ENCODE results near the gene SCAMP5. TPM values are rescaled to one million over a fixed set of nuclear protein-coding genes. Genes with fewer than 3 reads are reported as not detected.

SCAMP5 gene
- total RNA-seq, 1 experiment from 2014 or later = 17.9 TPM

DNA sequence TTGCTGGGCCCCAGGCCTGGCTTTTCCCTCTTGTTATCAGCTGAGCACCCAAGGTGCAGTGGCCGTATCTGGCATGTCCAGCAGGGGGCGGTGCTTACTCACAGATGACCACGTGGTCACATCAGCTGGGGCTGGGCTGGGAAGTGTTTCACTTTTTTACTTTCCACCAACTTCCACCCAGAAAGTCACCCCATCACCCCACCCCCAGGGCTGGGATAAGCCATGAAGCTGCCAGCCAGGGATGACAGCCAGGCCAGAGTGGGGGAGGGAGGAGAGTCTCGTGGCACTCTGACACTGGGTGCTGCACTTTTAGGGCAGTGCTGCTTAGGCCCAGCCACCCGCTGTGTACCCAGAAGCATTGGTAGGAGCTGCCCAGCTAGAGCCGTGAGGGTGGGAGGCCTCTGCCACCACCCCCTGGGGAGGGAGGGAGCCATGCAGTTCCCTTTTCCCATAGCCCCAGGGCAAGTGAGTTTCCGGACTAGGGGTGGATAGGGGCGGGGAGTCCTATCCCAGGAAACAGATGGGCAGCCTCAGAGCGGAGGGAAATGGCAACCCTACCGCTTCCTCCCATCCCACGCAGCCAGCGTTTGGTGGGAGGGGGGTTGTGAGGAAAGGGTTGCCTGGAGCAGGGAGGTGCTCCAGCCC lies 34.1 kb downstream of the SCAMP5 start:
- DNase-seq = peak; percentile 72 to 87
- POLR2A ChIA-PET (ENCODE audit: unreplicated experiment) = interaction anchor here (0.6 to 0.7 kb wide), 2 partner anchors 79 to 245 kb away, joined by 3 to 4 read pairs; no protein-coding TSS in a partner anchor
- CTCF ChIA-PET = interaction anchor here (0.6 to 1.8 kb wide), 4 partner anchors 116 to 429 kb away, joined by 3 to 6 read pairs (median 4); no protein-coding TSS in a partner anchor
- no TSS peak for BruUV-seq (replicated peaks)
- peaks cover 19% of the 10 kb centered on the region; the same call in 1 of the 2 replicates for H3F3A ChIP-seq (ENCODE audit: insufficient read depth, low read depth)
- no peak overlapping the region for H3K4me3 ChIP-seq
- H4K20me1 ChIP-seq (ENCODE audit: insufficient read depth) = no peaks in the 10 kb centered on the region
- peak overlapping the region; percentile 19; the same call in 1 of the 2 replicates for H3K27ac ChIP-seq
- TF ChIP-seq EZH2 (IDR thresholded peaks at IDR 0.05; ENCODE audit: low read depth) = no peak
- TF ChIP-seq, protein P1, sequence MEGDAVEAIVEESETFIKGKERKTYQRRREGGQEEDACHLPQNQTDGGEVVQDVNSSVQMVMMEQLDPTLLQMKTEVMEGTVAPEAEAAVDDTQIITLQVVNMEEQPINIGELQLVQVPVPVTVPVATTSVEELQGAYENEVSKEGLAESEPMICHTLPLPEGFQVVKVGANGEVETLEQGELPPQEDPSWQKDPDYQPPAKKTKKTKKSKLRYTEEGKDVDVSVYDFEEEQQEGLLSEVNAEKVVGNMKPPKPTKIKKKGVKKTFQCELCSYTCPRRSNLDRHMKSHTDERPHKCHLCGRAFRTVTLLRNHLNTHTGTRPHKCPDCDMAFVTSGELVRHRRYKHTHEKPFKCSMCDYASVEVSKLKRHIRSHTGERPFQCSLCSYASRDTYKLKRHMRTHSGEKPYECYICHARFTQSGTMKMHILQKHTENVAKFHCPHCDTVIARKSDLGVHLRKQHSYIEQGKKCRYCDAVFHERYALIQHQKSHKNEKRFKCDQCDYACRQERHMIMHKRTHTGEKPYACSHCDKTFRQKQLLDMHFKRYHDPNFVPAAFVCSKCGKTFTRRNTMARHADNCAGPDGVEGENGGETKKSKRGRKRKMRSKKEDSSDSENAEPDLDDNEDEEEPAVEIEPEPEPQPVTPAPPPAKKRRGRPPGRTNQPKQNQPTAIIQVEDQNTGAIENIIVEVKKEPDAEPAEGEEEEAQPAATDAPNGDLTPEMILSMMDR (conservative IDR thresholded peaks at IDR 0.05) = peak; percentile 94
- H3K36me3 ChIP-seq (ENCODE audit: low read depth) = 0 out of 2 replicates have a peak, but pooled peaks cover 3% of the 10 kb centered on the region
- H3K9me2 ChIP-seq (ENCODE audit: insufficient read depth) = no peaks in the 10 kb centered on the region
- intact Hi-C loops (cut with micrococcal nuclease; ENCODE audit: unreplicated experiment) = loop anchor here (1.0 to 2.0 kb wide), 3 partner anchors 13 to 279 kb away; no protein-coding TSS in a partner anchor
- no peaks in the 10 kb centered on the region for H3K9me3 ChIP-seq (ENCODE audit: insufficient read depth, low read depth)
- H2AFZ ChIP-seq = no peak overlapping the region
- H3K4me2 ChIP-seq = peak overlapping the region; percentile 41
- no peaks in the 10 kb centered on the region for H3K27me3 ChIP-seq (ENCODE audit: insufficient read depth, low read depth)
- H3K79me2 ChIP-seq (ENCODE audit: low read depth) = peaks cover 35% of the 10 kb centered on the region
- peaks cover 38% of the 10 kb centered on the region for H3K4me1 ChIP-seq (replicated peaks; ENCODE audit: insufficient read depth)

DNA sequence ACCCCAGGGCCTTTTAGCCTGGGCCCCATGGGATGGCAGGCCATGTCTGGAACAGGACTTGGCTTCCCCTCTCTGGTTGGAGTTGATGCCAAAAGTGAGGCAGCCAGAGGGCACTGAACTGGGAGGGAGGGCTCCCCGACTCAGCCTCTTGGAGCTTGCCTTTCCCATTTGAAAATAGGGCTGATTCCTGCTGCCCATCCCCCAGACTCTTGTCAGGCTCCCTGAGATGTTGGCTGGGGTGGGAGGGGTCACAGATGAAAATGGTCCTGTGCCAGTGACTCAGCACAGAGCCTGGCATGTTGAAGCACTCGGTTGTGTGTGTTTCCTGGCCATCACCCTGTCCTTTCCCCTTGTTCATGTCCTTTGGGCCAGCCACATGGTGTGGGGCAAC lies 34.7 kb downstream of the SCAMP5 start:
- Histone ChIP-seq H3K9me3 (ENCODE audit: insufficient read depth, low read depth) (no peaks in the 10 kb centered on the region), H3K27me3 (ENCODE audit: insufficient read depth, low read depth) (no peaks in the 10 kb centered on the region), H3K36me3 (ENCODE audit: low read depth) (0 out of 2 replicates have a peak, but pooled peaks cover 3% of the 10 kb centered on the region), H3K9me2 (ENCODE audit: insufficient read depth) (no peaks in the 10 kb centered on the region), H3K27ac (peak overlapping the region; percentile 19; the same call in 1 of the 2 replicates), H3K4me3 (no peak overlapping the region), H3K4me1 (replicated peaks; ENCODE audit: insufficient read depth) (peaks cover 43% of the 10 kb centered on the region), H3F3A (ENCODE audit: insufficient read depth, low read depth) (peaks cover 23% of the 10 kb centered on the region; the same call in 1 of the 2 replicates), H2AFZ (no peak overlapping the region), H3K4me2 (peak overlapping the region; percentile 41; the same call in 1 of the 2 replicates), H4K20me1 (ENCODE audit: insufficient read depth) (no peaks in the 10 kb centered on the region), H3K79me2 (ENCODE audit: low read depth) (peaks cover 32% of the 10 kb centered on the region)
- no TSS peak for BruUV-seq (replicated peaks)
- POLR2A ChIA-PET (ENCODE audit: unreplicated experiment) = interaction anchor here (0.7 kb wide), 1 partner anchor 78 kb away, joined by 4 read pairs; no protein-coding TSS in a partner anchor
- no peak for DNase-seq
- CTCF ChIA-PET = interaction anchor here (0.6 to 1.8 kb wide), 4 partner anchors 115 to 270 kb away, joined by 3 to 6 read pairs (median 4); no protein-coding TSS in a partner anchor
- TF ChIP-seq EZH2 (IDR thresholded peaks at IDR 0.05; ENCODE audit: low read depth) = no peak
- TF ChIP-seq, protein P1 (conservative IDR thresholded peaks at IDR 0.05) = no peak
- intact Hi-C loops (cut with micrococcal nuclease; ENCODE audit: unreplicated experiment) = no loop called here

DNA sequence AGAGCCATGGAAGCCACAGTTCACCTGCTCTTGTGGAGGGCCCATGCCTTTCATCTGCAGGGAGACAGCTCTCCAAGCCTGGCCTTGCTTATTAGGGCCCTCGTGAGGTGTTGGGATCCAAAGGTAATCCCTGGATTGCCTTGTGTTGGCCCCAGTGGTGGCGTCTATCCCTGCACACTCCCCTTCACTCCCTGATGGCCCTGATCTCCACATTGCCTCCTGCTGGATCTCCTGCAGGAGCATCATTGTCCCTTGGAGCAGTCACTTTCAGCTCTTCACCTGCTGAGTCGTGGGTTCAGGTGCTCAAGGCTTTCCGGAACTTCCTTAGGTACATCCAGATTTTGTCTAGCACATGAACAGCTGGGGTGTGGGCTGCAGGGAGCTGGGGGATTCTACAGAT lies 35.1 kb downstream of the SCAMP5 start:
- no TSS peak for BruUV-seq (replicated peaks)
- H3K36me3 ChIP-seq (ENCODE audit: low read depth) = 0 out of 2 replicates have a peak, but pooled peaks cover 3% of the 10 kb centered on the region
- H3K4me2 ChIP-seq = peak overlapping the region; percentile 41; the same call in 1 of the 2 replicates

More for the DNA sequence above, 35.1 kb downstream of the SCAMP5 start:
- POLR2A ChIA-PET (ENCODE audit: unreplicated experiment) = no interaction called here
- no peak overlapping the region for H2AFZ ChIP-seq
- CTCF ChIA-PET = interaction anchor here (0.5 to 1.8 kb wide), 3 partner anchors 174 to 270 kb away, joined by 3 to 6 read pairs (median 3); no protein-coding TSS in a partner anchor
- no peaks in the 10 kb centered on the region for H4K20me1 ChIP-seq (ENCODE audit: insufficient read depth)
- TF ChIP-seq, protein P1 (conservative IDR thresholded peaks at IDR 0.05) = no peak
- TF ChIP-seq EZH2 (IDR thresholded peaks at IDR 0.05; ENCODE audit: low read depth) = no peak
- no peak for DNase-seq
- H3K27ac ChIP-seq = no peak overlapping the region
- H3K79me2 ChIP-seq (ENCODE audit: low read depth) = peaks cover 31% of the 10 kb centered on the region
- peaks cover 23% of the 10 kb centered on the region for H3F3A ChIP-seq (ENCODE audit: insufficient read depth, low read depth)
- no peaks in the 10 kb centered on the region for H3K9me3 ChIP-seq (ENCODE audit: insufficient read depth, low read depth)
- H3K4me3 ChIP-seq = no peak overlapping the region
- intact Hi-C loops (cut with micrococcal nuclease; ENCODE audit: unreplicated experiment) = no loop called here
- H3K27me3 ChIP-seq (ENCODE audit: insufficient read depth, low read depth) = no peaks in the 10 kb centered on the region
- H3K4me1 ChIP-seq (replicated peaks; ENCODE audit: insufficient read depth) = peaks cover 47% of the 10 kb centered on the region
- H3K9me2 ChIP-seq (ENCODE audit: insufficient read depth) = no peaks in the 10 kb centered on the region
